Aorta (tissue), 5 donors: ENCODE results near the gene ANKRD36. TPM values are rescaled to one million over a fixed set of nuclear protein-coding genes. Genes with fewer than 3 reads are reported as not detected.
"Not testable (repeated sequence)": the region's sequence is repeated elsewhere in the genome, so short reads cannot be mapped to it uniquely, and the experiment has no call there.

Source experiments
- ATAC-seq: fragments of 200-7000 bp; cut with Tn5 transposase; one replicate; pipeline ENCODE4 v1.9.1; 2022; ENCODE audit warnings: moderate library complexity; ENCODE audit not compliant: low FRiP score
- DNase-seq, 2 donors: peaks; one replicate each; pipeline ENCODE4 v3.0.0-alpha.2; 2020
- H3K27ac ChIP-seq, 2 donors: one replicate each; pipeline ENCODE4 v1.5.1; 2013; ENCODE audit warnings: low read length in 2 of 2, mild to moderate bottlenecking in 2 of 2, moderate library complexity in 2 of 2, control low read depth in 1 of 2, inconsistent platforms in 1 of 2, low read depth in 1 of 2
- H3K27me3 ChIP-seq, 2 donors: one replicate each; pipeline ENCODE4 v1.6.1; 2013; ENCODE audit warnings: control low read depth in 1 of 2, low read length in 1 of 2, mild to moderate bottlenecking in 1 of 2, moderate library complexity in 1 of 2; ENCODE audit not compliant: insufficient read depth in 2 of 2, control insufficient read depth in 1 of 2
- H3K36me3 ChIP-seq, 2 donors: one replicate each; pipeline ENCODE4 v1.6.1; 2013; ENCODE audit warnings: control low read depth in 1 of 2, low read length in 1 of 2, mild to moderate bottlenecking in 1 of 2; ENCODE audit not compliant: insufficient read depth in 2 of 2, control insufficient read depth in 1 of 2
- H3K4me1 ChIP-seq, 2 donors: one replicate each; pipeline ENCODE4 v1.6.1; 2013; ENCODE audit warnings: low read length in 2 of 2, control low read depth in 1 of 2, mild to moderate bottlenecking in 1 of 2, moderate library complexity in 1 of 2; ENCODE audit not compliant: insufficient read depth in 2 of 2, control insufficient read depth in 1 of 2
- H3K4me3 ChIP-seq, 2 donors: one replicate each; pipeline ENCODE4 v1.5.1; 2013; ENCODE audit warnings: low read length in 2 of 2, control low read depth in 1 of 2, mild to moderate bottlenecking in 1 of 2
- H3K9me3 ChIP-seq: one replicate; pipeline ENCODE4 v1.6.1; 2013; ENCODE audit warnings: mild to moderate bottlenecking, low read length; ENCODE audit not compliant: control insufficient read depth
- WGBS, 2 donors: extraction: QIAGEN DNeasy Blood & Tissue Kit; methylation state at CpG; one replicate each; pipeline ENCODE4 v1.1.7; 2013; 5-methylcytosine and 5-hydroxymethylcytosine counted together
- intact Hi-C, 2 donors: fragments of 100-400 bp; cut with DNase I; formaldehyde crosslinking; loops; one replicate each; pipeline versions ENCODE4 v1.14.2 to v1.15.0; 2022
- polyA plus RNA-seq, 2 donors: library from polyadenylated mRNA; stranded (reverse); fragments of 200-250 nt; gene quantifications; one replicate each; pipeline ENCODE4 v1.2.3, GENCODE V29; 2013
- total RNA-seq, 2 donors: library from RNA; stranded (reverse); fragmentation: NEBNext Ultra II Directional; extraction: Animal tissue kit (Norgen Biotek cat#: 25700); gene quantifications; one replicate each; pipeline ENCODE4 v1.2.1, GENCODE V29; 2021
- donor health status: healthy with polysubstance abuse.
- donor health status: Bipolar disorder and iron deficiency.
- donor health status: DM: no; HTN: no; CAD: no.
- donor health status: DM: no; HTN: no; CAD: no.
- donor health status: DM: yes; HTN: yes; CAD: no.

ANKRD36 gene
- total and polyA plus RNA-seq, 4 donors: 1.8 to 62.6 (median 22.8) TPM

- H3K4me1 ChIP-seq, H3K36me3 ChIP-seq, H3K9me3 ChIP-seq, ATAC-seq, DNase-seq, H3K4me3 ChIP-seq, H3K27ac ChIP-seq, intact Hi-C loops, H3K27me3 ChIP-seq: not testable (repeated sequence)
- WGBS, 2 donors: 79 to 84% methylated on average over 3 of the region's 3 CpGs
Measured at GRCh38 chr2:97098786-97099372, 14.1 kb upstream of the ANKRD36 start.

- 91 to 98% methylated on average over 2 of the region's 2 CpGs for WGBS, 2 donors
- DNase-seq, ATAC-seq, H3K4me1 ChIP-seq, intact Hi-C loops, H3K27ac ChIP-seq, H3K36me3 ChIP-seq, H3K27me3 ChIP-seq, H3K4me3 ChIP-seq, H3K9me3 ChIP-seq: not testable (repeated sequence)
Measured at GRCh38 chr2:97106878-97107277, 6.1 kb upstream of the ANKRD36 start.

- H3K36me3 ChIP-seq, ATAC-seq, H3K4me1 ChIP-seq, H3K27ac ChIP-seq, H3K9me3 ChIP-seq, H3K4me3 ChIP-seq, intact Hi-C loops, H3K27me3 ChIP-seq, DNase-seq: not testable (repeated sequence)
- 75 to 79% methylated on average over 9 of the region's 9 CpGs for whole genome bisulfite sequencing, 2 donors
Measured at GRCh38 chr2:97111246-97111645, 1.7 kb upstream of the ANKRD36 start.

GRCh38 chr2:97112320-97113049 is 468 bp upstream of the ANKRD36 start:
- intact Hi-C loops: not testable (repeated sequence)

GRCh38 chr2:97113882-97114255 is 916 bp downstream of the ANKRD36 start:
- 0 to 1% methylated on average over 5 to 18 of the region's 18 CpGs for WGBS, 2 donors
- H3K9me3 ChIP-seq, H3K36me3 ChIP-seq, intact Hi-C loops, H3K4me1 ChIP-seq, H3K27me3 ChIP-seq: not testable (repeated sequence)
- DNase-seq: peak; percentile 49 to 79
- H3K4me3 ChIP-seq: peak overlapping the region; percentile 19 to 56
- ATAC-seq: peak; percentile 47
- peak overlapping the region in 1 of 2 donors; percentile 84 for H3K27ac ChIP-seq

More at GRCh38 chr2:97112320-97113049, 468 bp upstream of the ANKRD36 start:
- not testable (repeated sequence) for H3K9me3 ChIP-seq, H3K4me1 ChIP-seq, H3K27me3 ChIP-seq, H3K36me3 ChIP-seq
- H3K4me3 ChIP-seq: peak overlapping the region in 1 of 2 donors; percentile 19
- DNase-seq: peak; percentile 59 to 81
- peak; percentile 98 for ATAC-seq
- H3K27ac ChIP-seq: peak overlapping the region in 1 of 2 donors; percentile 38
- 1% methylated on average over 28 to 43 of the region's 44 CpGs for WGBS, 2 donors

GRCh38 chr2:97129090-97129489 is 16.1 kb downstream of the ANKRD36 start:
- intact Hi-C loops, H3K9me3 ChIP-seq, DNase-seq, H3K27ac ChIP-seq, H3K27me3 ChIP-seq, ATAC-seq, H3K4me3 ChIP-seq, H3K4me1 ChIP-seq, H3K36me3 ChIP-seq: not testable (repeated sequence)
- 92 to 94% methylated on average over 2 of the region's 2 CpGs for WGBS, 2 donors

- H3K27ac ChIP-seq, H3K27me3 ChIP-seq, H3K9me3 ChIP-seq, H3K4me3 ChIP-seq, H3K36me3 ChIP-seq, DNase-seq, intact Hi-C loops, ATAC-seq, H3K4me1 ChIP-seq: not testable (repeated sequence)
- 63 to 71% methylated on average over 3 of the region's 3 CpGs for WGBS, 2 donors
Measured at GRCh38 chr2:97144016-97144415, 31.1 kb downstream of the ANKRD36 start.

GRCh38 chr2:97166548-97166947 is 53.6 kb downstream of the ANKRD36 start:
- WGBS, 2 donors: 89 to 93% methylated on average over 1 of the region's 3 CpGs
- H3K4me3 ChIP-seq, DNase-seq, H3K9me3 ChIP-seq, H3K36me3 ChIP-seq, H3K27ac ChIP-seq, intact Hi-C loops, H3K27me3 ChIP-seq, H3K4me1 ChIP-seq: not testable (repeated sequence)
- peak; percentile 58 for ATAC-seq

- intact Hi-C loops, H3K9me3 ChIP-seq, H3K27ac ChIP-seq, H3K4me3 ChIP-seq, H3K4me1 ChIP-seq, DNase-seq, H3K36me3 ChIP-seq, H3K27me3 ChIP-seq: not testable (repeated sequence)
- peak; percentile 54 for ATAC-seq
- WGBS, 2 donors: 80 to 81% methylated on average over 4 of the region's 4 CpGs
Measured at GRCh38 chr2:97167938-97168337, 55.0 kb downstream of the ANKRD36 start.
